GM13976 (cell line): ENCODE measurements around the gene FMOD.
"Not testable (repeated sequence)": the region's sequence is repeated elsewhere in the genome, so short reads cannot be mapped to it uniquely, and the experiment has no call there.

Source experiments
- DNase-seq: peaks from one replicate; pipeline ENCODE4 v3.0.0; 2012; ENCODE audit warnings: low spot score
- CTCF ChIP-seq: IDR thresholded peaks from 2 replicates; pipeline ENCODE4 v1.5.1; 2012; ENCODE audit warnings: borderline replicate concordance, mild to moderate bottlenecking; ENCODE audit not compliant: insufficient read depth; ENCODE audit errors: extremely low read depth, missing control alignments, control extremely low read depth
- in situ Hi-C: fragments of 300-500 bp; cut with MboI; formaldehyde crosslinking; loops from one replicate; pipeline ENCODE4 v1.12.0; 2022; ENCODE audit warnings: low sequenced_read_pairs, mixed read lengths, inconsistent platforms; ENCODE audit not compliant: unreplicated experiment

Gene FMOD

DNA sequence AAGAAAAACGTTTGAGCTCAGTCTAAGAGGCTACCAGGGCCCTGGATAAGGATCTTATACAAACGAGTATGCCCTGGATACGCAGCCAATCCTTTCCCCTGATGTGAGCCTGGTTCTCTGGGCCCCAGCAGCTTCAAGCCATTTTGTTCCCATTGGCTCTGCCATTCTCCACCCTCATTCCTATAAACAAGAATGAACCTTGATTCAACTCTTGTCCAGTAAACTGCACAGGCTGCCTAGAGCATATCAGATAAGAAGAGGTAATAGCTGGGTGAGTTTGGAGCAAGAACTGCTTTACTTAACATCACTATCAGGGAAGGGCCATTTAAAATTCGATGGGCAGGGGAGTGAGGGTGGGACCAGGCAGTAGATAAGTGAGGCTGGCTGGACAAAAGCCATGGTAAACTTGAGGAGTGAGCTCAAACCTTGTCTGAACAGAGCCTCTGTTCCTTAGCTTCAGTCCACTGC, 34.3 kb downstream of the FMOD start:
- no peak for TF ChIP-seq CTCF
- in situ Hi-C loops = no loop called here
- no peak for DNase-seq

- DNase-seq, in situ Hi-C loops: not testable (repeated sequence)
Measured at GRCh38 chr1:203314025-203314759, 36.7 kb downstream of the FMOD start.

DNA sequence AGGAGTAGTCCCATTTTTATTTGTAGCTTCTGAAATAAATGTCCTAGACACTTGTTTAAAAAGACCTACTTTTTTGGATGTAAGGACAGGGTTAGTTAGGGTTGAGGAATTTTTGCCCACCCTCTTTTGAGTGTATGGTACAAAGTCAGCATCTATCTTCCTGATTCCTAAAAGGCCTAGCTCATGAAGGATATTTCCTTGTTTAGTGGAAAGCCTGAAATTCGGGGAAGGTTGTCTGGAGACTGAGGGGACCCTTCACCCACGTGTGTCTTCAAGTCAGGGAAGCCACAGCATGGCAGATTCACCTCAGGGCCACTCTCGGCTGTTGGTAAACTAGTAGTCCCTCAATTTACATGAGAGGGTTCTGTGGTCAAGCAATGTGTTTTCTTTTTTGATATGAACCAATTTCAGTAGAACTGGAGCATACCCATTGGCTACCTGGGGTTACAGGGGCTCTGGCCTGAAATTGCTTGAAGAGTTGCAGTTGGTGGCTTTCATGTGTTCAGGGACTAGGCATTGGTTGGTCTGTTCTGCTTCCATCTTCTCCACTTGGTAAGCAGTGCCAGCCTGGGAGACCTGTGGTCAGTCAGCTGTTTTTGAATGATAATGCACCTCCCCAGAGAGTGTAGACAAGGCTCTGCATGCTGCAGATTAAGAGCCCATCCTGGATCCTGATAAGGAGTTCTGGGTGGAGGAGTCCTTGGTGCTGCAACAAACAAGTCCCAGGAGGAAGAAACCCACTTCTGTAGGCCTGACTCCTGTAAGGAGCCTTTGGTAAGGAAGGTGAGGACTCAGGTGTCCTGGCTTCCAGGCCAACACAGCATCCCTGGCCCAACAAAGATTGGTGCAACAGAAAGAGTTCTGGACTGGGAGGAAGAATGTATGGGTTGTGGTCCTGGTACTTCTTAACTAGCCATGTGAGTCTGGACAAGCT, 39.3 kb downstream of the FMOD start:
- no peak for TF ChIP-seq CTCF
- no peak for DNase-seq
- in situ Hi-C loops = no loop called here

DNA sequence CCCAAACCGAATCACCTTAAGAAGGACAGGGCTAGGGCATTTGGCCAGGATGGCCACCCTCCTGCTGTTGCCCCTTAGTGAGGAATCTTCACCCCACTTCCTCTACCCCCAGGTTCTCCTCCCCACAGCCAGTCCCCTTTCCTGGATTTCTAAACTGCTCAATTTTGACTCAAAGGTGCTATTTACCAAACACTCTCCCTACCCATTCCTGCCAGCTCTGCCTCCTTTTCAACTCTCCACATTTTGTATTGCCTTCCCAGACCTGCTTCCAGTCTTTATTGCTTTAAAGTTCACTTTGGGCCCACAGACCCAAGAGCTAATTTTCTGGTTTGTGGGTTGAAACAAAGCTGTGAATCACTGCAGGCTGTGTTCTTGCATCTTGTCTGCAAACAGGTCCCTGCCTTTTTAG, 42.0 kb downstream of the FMOD start:
- in situ Hi-C loops = no loop called here
- no peak for TF ChIP-seq CTCF
- DNase-seq = no peak

GRCh38 chr1:203308328-203308922, 42.5 kb downstream of the FMOD start:
- TF ChIP-seq CTCF = no peak
- in situ Hi-C loops = no loop called here
- no peak for DNase-seq

GRCh38 chr1:203307641-203308126, 43.2 kb downstream of the FMOD start:
- DNase-seq = no peak
- no peak for TF ChIP-seq CTCF
- in situ Hi-C loops = no loop called here
